Measurements from ENCODE around the gene NPHP4. TPM values are rescaled to one million over a fixed set of nuclear protein-coding genes. Genes with fewer than 3 reads are reported as not detected.

Gene NPHP4
- polyA plus RNA-seq, 1 of the 3 experiments (the other 2 are of a cell fraction) = 7.0 TPM

- H3F3A ChIP-seq (replicated peaks; ENCODE audit: insufficient read depth) = no peaks in the 10 kb centered on the region
- no peaks in the 10 kb centered on the region for H3K9me2 ChIP-seq
- no peaks in the 10 kb centered on the region for H4K20me1 ChIP-seq (ENCODE audit: insufficient read depth)
- ChIA-PET CTCF (interaction anchor here (1.1 kb wide), 1 partner anchor 12 kb away, joined by 3 read pairs; no protein-coding TSS in a partner anchor), POLR2A (no interaction called here)
- no peaks in the 10 kb centered on the region for H3K79me2 ChIP-seq (ENCODE audit: insufficient read depth)
- H2AFZ ChIP-seq (ENCODE audit: low read depth) = no peak overlapping the region
- WGBS (ENCODE audit: low lambda C conversion rate) = 86% methylated on average over 10 of the region's 12 CpGs
- H3K4me2 ChIP-seq = no peak overlapping the region
- peaks cover 0 to 6% of the 10 kb centered on the region in 2 experiments for H3K36me3 ChIP-seq (replicated peaks in 1 of 2; ENCODE audit: control insufficient read depth in 1 of 2, insufficient read depth in 2 of 2, low read length in 1 of 2)
- no peak overlapping the region for H3K27ac ChIP-seq (ENCODE audit: low read depth in 2 of 2, low read length in 1 of 2)
- no peak for DNase-seq
- H3K27me3 ChIP-seq (ENCODE audit: insufficient read depth) = no peaks in the 10 kb centered on the region
- H3K4me1 ChIP-seq (ENCODE audit: control insufficient read depth in 1 of 2, insufficient read depth in 2 of 2, low read depth in 1 of 2, low read length in 1 of 2) = peaks cover 0 to 47% of the 10 kb centered on the region in 2 experiments; a peak in 1 of 4 replicates
- H3K4me3 ChIP-seq (ENCODE audit: low read depth in 2 of 2, low read length in 1 of 2) = no peak overlapping the region
- TF ChIP-seq NFIC (IDR thresholded peaks at IDR 0.05; ENCODE audit: borderline replicate concordance) (no peak), JUND (IDR thresholded peaks at IDR 0.05) (no peak), RAD21 (IDR thresholded peaks at IDR 0.05; ENCODE audit: low read length) (no peak), RCOR1 (IDR thresholded peaks at IDR 0.05; ENCODE audit: low read length) (no peak), MXI1 (IDR thresholded peaks at IDR 0.05; ENCODE audit: low read depth, low read length) (no peak), CHD2 (IDR thresholded peaks at IDR 0.05; ENCODE audit: low read length, partially characterized antibody) (no peak), SIN3A (IDR thresholded peaks at IDR 0.05; ENCODE audit: borderline replicate concordance, low read depth, low read length) (no peak), NRF1 (IDR thresholded peaks at IDR 0.05; ENCODE audit: low read depth, low read length) (no peak), FOSL2 (IDR thresholded peaks at IDR 0.05; ENCODE audit: borderline replicate concordance, low read depth) (no peak), EZH2phosphoT487 (IDR thresholded peaks at IDR 0.05; ENCODE audit: borderline replicate concordance, low read depth) (no peak), GATA2 (CRISPR knock-in tag; IDR thresholded peaks at IDR 0.05) (no peak), ELF1 (IDR thresholded peaks at IDR 0.05) (no peak), TCF12 (IDR thresholded peaks at IDR 0.05) (no peak)
- TF ChIP-seq, protein P1, sequence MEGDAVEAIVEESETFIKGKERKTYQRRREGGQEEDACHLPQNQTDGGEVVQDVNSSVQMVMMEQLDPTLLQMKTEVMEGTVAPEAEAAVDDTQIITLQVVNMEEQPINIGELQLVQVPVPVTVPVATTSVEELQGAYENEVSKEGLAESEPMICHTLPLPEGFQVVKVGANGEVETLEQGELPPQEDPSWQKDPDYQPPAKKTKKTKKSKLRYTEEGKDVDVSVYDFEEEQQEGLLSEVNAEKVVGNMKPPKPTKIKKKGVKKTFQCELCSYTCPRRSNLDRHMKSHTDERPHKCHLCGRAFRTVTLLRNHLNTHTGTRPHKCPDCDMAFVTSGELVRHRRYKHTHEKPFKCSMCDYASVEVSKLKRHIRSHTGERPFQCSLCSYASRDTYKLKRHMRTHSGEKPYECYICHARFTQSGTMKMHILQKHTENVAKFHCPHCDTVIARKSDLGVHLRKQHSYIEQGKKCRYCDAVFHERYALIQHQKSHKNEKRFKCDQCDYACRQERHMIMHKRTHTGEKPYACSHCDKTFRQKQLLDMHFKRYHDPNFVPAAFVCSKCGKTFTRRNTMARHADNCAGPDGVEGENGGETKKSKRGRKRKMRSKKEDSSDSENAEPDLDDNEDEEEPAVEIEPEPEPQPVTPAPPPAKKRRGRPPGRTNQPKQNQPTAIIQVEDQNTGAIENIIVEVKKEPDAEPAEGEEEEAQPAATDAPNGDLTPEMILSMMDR (IDR thresholded peaks at IDR 0.05) = no peak
- TF ChIP-seq, protein P2, sequence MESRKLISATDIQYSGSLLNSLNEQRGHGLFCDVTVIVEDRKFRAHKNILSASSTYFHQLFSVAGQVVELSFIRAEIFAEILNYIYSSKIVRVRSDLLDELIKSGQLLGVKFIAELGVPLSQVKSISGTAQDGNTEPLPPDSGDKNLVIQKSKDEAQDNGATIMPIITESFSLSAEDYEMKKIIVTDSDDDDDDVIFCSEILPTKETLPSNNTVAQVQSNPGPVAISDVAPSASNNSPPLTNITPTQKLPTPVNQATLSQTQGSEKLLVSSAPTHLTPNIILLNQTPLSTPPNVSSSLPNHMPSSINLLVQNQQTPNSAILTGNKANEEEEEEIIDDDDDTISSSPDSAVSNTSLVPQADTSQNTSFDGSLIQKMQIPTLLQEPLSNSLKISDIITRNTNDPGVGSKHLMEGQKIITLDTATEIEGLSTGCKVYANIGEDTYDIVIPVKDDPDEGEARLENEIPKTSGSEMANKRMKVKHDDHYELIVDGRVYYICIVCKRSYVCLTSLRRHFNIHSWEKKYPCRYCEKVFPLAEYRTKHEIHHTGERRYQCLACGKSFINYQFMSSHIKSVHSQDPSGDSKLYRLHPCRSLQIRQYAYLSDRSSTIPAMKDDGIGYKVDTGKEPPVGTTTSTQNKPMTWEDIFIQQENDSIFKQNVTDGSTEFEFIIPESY (IDR thresholded peaks at IDR 0.05; ENCODE audit: borderline replicate concordance, low read depth) = no peak
- TF ChIP-seq, protein P3, sequence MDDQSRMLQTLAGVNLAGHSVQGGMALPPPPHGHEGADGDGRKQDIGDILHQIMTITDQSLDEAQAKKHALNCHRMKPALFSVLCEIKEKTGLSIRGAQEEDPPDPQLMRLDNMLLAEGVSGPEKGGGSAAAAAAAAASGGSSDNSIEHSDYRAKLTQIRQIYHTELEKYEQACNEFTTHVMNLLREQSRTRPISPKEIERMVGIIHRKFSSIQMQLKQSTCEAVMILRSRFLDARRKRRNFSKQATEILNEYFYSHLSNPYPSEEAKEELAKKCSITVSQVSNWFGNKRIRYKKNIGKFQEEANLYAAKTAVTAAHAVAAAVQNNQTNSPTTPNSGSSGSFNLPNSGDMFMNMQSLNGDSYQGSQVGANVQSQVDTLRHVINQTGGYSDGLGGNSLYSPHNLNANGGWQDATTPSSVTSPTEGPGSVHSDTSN (IDR thresholded peaks at IDR 0.05) = no peak
- TF ChIP-seq, protein P4, sequence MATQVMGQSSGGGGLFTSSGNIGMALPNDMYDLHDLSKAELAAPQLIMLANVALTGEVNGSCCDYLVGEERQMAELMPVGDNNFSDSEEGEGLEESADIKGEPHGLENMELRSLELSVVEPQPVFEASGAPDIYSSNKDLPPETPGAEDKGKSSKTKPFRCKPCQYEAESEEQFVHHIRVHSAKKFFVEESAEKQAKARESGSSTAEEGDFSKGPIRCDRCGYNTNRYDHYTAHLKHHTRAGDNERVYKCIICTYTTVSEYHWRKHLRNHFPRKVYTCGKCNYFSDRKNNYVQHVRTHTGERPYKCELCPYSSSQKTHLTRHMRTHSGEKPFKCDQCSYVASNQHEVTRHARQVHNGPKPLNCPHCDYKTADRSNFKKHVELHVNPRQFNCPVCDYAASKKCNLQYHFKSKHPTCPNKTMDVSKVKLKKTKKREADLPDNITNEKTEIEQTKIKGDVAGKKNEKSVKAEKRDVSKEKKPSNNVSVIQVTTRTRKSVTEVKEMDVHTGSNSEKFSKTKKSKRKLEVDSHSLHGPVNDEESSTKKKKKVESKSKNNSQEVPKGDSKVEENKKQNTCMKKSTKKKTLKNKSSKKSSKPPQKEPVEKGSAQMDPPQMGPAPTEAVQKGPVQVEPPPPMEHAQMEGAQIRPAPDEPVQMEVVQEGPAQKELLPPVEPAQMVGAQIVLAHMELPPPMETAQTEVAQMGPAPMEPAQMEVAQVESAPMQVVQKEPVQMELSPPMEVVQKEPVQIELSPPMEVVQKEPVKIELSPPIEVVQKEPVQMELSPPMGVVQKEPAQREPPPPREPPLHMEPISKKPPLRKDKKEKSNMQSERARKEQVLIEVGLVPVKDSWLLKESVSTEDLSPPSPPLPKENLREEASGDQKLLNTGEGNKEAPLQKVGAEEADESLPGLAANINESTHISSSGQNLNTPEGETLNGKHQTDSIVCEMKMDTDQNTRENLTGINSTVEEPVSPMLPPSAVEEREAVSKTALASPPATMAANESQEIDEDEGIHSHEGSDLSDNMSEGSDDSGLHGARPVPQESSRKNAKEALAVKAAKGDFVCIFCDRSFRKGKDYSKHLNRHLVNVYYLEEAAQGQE (IDR thresholded peaks at IDR 0.05; ENCODE audit: low read depth, low read length) = no peak
- TF ChIP-seq, protein P5, sequence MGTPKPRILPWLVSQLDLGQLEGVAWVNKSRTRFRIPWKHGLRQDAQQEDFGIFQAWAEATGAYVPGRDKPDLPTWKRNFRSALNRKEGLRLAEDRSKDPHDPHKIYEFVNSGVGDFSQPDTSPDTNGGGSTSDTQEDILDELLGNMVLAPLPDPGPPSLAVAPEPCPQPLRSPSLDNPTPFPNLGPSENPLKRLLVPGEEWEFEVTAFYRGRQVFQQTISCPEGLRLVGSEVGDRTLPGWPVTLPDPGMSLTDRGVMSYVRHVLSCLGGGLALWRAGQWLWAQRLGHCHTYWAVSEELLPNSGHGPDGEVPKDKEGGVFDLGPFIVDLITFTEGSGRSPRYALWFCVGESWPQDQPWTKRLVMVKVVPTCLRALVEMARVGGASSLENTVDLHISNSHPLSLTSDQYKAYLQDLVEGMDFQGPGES (IDR thresholded peaks at IDR 0.05; ENCODE audit: low read depth, low read length) = no peak
- H3K9me3 ChIP-seq = no peaks in the 10 kb centered on the region
- H3K9ac ChIP-seq = no peak overlapping the region
Measured at GRCh38 chr1:5889901-5890300, 102.3 kb downstream of the NPHP4 start.
